Pancreas (tissue), 10 donors: ENCODE measurements around the gene AKAP6. TPM values are rescaled to one million over a fixed set of nuclear protein-coding genes. Genes with fewer than 3 reads are reported as not detected.

Experiments
- ATAC-seq, 4 donors: fragments of 200-7000 bp; cut with Tn5 transposase; one replicate each; pipeline versions ENCODE4 v1.8.0 to v1.9.1; 2020; ENCODE audit warnings: mild to moderate bottlenecking in 4 of 4, moderate library complexity in 4 of 4
- DNase-seq, 6 donors: peaks; one replicate each; pipeline ENCODE4 v3.0.0-alpha.2; 2020
- FAIRE-seq: peaks from 2 replicates; lab custom pipeline; 2012; peaks lifted over from hg19 to GRCh38; lab: Jason Lieb, UNC
- H3K27ac ChIP-seq, 4 donors: fragments of 200-600 bp; sonication (generic); 1 replicate in 3 of 4; 2 replicates in 1 of 4; pipeline versions ENCODE4 v1.5.0 to v1.8.0; 2020
- H3K27me3 ChIP-seq, 4 donors: fragments of 200-600 bp; one replicate each; pipeline ENCODE4 v1.8.0; 2021
- H3K36me3 ChIP-seq, 3 donors: fragments of 200-600 bp; sonication (generic) in 1 of 3; one replicate each; pipeline versions ENCODE4 v1.5.0 to v1.8.0; 2020 to 2021
- H3K4me1 ChIP-seq, 3 donors: fragments of 200-600 bp; one replicate each; pipeline ENCODE4 v1.8.0; 2021
- H3K4me3 ChIP-seq, 4 donors: fragments of 200-600 bp; sonication (generic) in 2 of 4; one replicate each; pipeline versions ENCODE4 v1.5.0 to v1.8.0; 2020 to 2021
- H3K9me3 ChIP-seq, 4 donors: fragments of 200-600 bp; one replicate each; pipeline ENCODE4 v1.8.0; 2021
- CTCF ChIP-seq, 4 donors: fragments of 200-600 bp; sonication (generic) in 3 of 4; IDR thresholded peaks; one replicate each; pipeline versions ENCODE4 v1.5.0 to v1.8.0; 2021; ENCODE audit warnings: antibody characterized with exemption in 4 of 4
- WGBS, 2 donors: extraction: QIAGEN DNeasy Blood & Tissue Kit; methylation state at CpG; one replicate each; pipeline ENCODE4 v1.1.7; 2013; 5-methylcytosine and 5-hydroxymethylcytosine counted together
- intact Hi-C, 3 donors: fragments of 100-400 bp; cut with DNase I; formaldehyde crosslinking; loops; one replicate each; pipeline versions ENCODE4 v1.11.1 to v1.14.2; 2022
- polyA plus RNA-seq, 2 donors: library from polyadenylated mRNA; stranded (reverse); fragments of 200-250 nt; gene quantifications; one replicate each; pipeline ENCODE4 v1.2.3, GENCODE V29; 2013
- total RNA-seq, 6 donors: library from RNA; stranded (reverse); fragmentation: NEBNext Ultra II Directional in 4 of 6; extraction: Animal tissue kit (Norgen Biotek cat#: 25700) in 4 of 6; gene quantifications; one replicate each; pipeline versions ENCODE4 v1.2.1 to v1.2.4, GENCODE V29; 2021 to 2023
- donor health status: healthy with polysubstance abuse.
- donor health status: DM: no; HTN: no; CAD: no; lungs with moderate emphysema.
- donor health status: DM: no; HTN: no; CAD: no.
- donor health status: control.
- donor health status: control.
- donor health status: Bipolar disorder and iron deficiency.
- donor health status: DM: yes; HTN: yes; CAD: no.
- donor health status: DM: no; HTN: no; CAD: no.
- donor health status: DM: no; HTN: no; CAD: no.
- donor health status: DM: yes; HTN: yes; CAD: no.

AKAP6 gene
- total and polyA plus RNA-seq, 8 donors = 0.34 to 2.2 (median 1.8) TPM

- TF ChIP-seq CTCF (IDR thresholded peaks at IDR 0.05) = no peak
- Histone ChIP-seq H3K27ac (no peak overlapping the region), H3K36me3 (no peaks in the 10 kb centered on the region), H3K4me3 (no peak overlapping the region), H3K27me3 (no peaks in the 10 kb centered on the region), H3K4me1 (no peaks in the 10 kb centered on the region), H3K9me3 (no peaks in the 10 kb centered on the region)
- FAIRE-seq (no peak), DNase-seq (no peak), ATAC-seq (peak in 2 of 4 donors; percentile 30 to 35)
- intact Hi-C loops = no loop called here
- WGBS, 2 donors = 90 to 92% methylated on average over 3 of the region's 3 CpGs
These were observed 327.5 kb downstream of the AKAP6 start for GRCh38 chr14:32656601-32657000.

GRCh38 chr14:32657081-32657480, 328.0 kb downstream of the AKAP6 start:
- DNase-seq (peak in 1 of 6 donors; percentile 28), ATAC-seq (peak in 3 of 4 donors; percentile 50 to 79 (median 70)), FAIRE-seq (no peak)
- Histone ChIP-seq H3K27me3 (no peaks in the 10 kb centered on the region), H3K4me1 (no peaks in the 10 kb centered on the region), H3K27ac (no peak overlapping the region), H3K4me3 (no peak overlapping the region), H3K9me3 (no peaks in the 10 kb centered on the region), H3K36me3 (no peaks in the 10 kb centered on the region)
- 50 to 62% methylated on average over 4 of the region's 4 CpGs for WGBS, 2 donors
- no peak for TF ChIP-seq CTCF (IDR thresholded peaks at IDR 0.05)
- intact Hi-C loops = no loop called here

GRCh38 chr14:32661216-32661615, 332.1 kb downstream of the AKAP6 start:
- WGBS, 2 donors = 70 to 73% methylated on average over 6 of the region's 6 CpGs
- Histone ChIP-seq H3K4me1 (no peaks in the 10 kb centered on the region), H3K27ac (no peak overlapping the region), H3K9me3 (no peaks in the 10 kb centered on the region), H3K36me3 (no peaks in the 10 kb centered on the region), H3K4me3 (no peak overlapping the region), H3K27me3 (no peaks in the 10 kb centered on the region)
- no peak for TF ChIP-seq CTCF (IDR thresholded peaks at IDR 0.05)
- FAIRE-seq (no peak), ATAC-seq (no peak), DNase-seq (no peak)
- intact Hi-C loops = no loop called here

- no peak overlapping the region for H3K27ac ChIP-seq
- no peak for TF ChIP-seq CTCF (IDR thresholded peaks at IDR 0.05)
- ATAC-seq (no peak), DNase-seq (no peak), FAIRE-seq (no peak)
- WGBS, 2 donors = 31 to 47% methylated on average over 1 of the region's 1 CpG
- no peaks in the 10 kb centered on the region for H3K9me3 ChIP-seq
- H3K36me3 ChIP-seq = no peaks in the 10 kb centered on the region
- H3K27me3 ChIP-seq = no peaks in the 10 kb centered on the region
- H3K4me3 ChIP-seq = no peak overlapping the region
- no peaks in the 10 kb centered on the region for H3K4me1 ChIP-seq
- intact Hi-C loops = no loop called here
These were observed 333.1 kb downstream of the AKAP6 start for GRCh38 chr14:32662211-32662610.

GRCh38 chr14:32666308-32666707, 337.2 kb downstream of the AKAP6 start:
- no peaks in the 10 kb centered on the region for H3K4me1 ChIP-seq
- FAIRE-seq (no peak), ATAC-seq (no peak), DNase-seq (no peak)
- TF ChIP-seq CTCF (IDR thresholded peaks at IDR 0.05) = no peak
- H3K27me3 ChIP-seq = no peaks in the 10 kb centered on the region
- H3K36me3 ChIP-seq = no peaks in the 10 kb centered on the region
- H3K27ac ChIP-seq = no peak overlapping the region
- no peak overlapping the region for H3K4me3 ChIP-seq
- intact Hi-C loops = no loop called here
- no peaks in the 10 kb centered on the region for H3K9me3 ChIP-seq
